ENCODE measurements around the gene THBS3.

- TF ChIP-seq CTCF (IDR thresholded peaks at IDR 0.05) = no peak
- no peak for TF ChIP-seq POLR2A (IDR thresholded peaks at IDR 0.05)
Observed at GRCh38 chr1:155186794-155187455, 20.8 kb downstream of the THBS3 start.
